CD4-positive, alpha-beta T cell treated with Interleukin-17A for 1 hour (primary cell): ENCODE data around the gene CASQ1.

ENCODE experiments used
- DNase-seq: peaks from one replicate; pipeline ENCODE4 v3.0.0-alpha.2; 2020

CASQ1 gene

DNA sequence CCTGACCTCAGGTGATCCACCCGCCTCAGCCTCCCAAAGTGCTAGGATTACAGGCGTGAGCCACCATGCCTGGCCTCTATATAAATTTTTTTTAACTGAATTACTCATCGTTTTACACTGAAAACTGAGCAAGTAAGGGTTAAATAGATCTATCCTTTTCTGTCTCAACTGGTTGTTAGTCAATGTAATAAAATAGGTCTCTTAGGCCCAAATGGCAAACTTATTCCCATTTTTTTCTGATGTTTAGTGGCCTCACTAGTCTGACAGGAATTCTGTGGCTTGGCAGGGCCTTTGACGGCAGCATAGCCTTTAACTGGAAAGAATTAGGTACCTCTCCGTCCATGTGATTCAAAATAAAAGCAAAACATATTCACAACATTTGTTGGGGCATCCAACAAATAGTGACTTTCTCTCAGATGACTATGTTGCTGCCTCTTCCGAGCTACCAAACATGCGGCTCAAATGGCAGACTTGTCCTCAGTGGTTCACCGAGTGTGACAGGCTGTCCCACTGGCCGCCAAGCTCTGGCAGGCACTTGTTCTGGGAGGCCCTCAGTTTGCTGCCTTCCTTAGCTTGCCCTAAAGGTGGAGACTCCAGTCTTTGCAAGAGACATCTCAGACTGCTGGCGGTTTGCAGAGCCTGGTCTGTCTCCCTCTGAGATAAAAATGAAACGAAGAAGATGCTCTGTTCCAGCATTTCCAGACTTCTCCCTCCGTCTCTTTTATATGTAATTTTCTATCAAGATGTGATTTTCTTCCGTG lies 21.6 kb upstream of the CASQ1 start:
- DNase-seq: no peak

DNA sequence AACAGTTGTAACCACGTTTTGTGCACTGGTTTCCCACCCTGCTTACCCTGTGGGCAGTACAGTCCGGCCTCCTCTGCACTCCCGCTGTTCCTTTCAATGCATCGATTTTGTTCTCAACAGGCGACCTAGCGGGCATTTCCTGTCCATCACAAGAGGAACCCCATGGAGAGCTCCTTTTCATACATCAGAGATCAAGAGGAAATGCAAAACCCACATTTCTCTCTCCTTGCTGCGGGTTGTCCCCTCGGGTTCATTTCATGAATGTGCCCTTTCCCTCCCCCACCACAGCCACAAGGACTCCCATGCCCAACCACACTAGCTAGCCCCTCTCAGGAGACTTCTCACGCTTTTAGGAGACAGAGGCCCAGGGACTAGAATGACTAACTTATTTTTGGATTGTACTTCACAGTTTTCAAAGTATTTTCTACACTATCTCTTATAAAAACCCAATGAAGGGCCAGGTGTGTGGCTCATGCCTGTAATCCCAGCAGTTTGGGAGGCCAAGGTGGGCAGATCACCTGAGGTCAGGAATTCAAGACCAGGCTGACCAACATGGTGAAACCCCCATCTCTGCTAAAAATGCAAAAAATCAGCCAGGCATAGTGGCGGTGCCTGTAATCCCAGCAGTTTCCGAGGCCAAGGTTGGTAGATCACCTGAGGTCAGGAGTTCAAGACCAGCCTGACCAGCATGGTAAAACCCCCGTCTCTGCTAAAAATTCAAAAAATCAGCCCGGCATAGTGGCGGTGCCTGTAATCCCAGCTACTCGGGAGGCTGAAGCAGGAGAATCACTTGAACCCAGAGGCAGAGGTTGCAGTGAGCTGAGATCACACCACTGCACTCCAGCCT lies 20.6 kb upstream of the CASQ1 start:
- no peak for DNase-seq

DNA sequence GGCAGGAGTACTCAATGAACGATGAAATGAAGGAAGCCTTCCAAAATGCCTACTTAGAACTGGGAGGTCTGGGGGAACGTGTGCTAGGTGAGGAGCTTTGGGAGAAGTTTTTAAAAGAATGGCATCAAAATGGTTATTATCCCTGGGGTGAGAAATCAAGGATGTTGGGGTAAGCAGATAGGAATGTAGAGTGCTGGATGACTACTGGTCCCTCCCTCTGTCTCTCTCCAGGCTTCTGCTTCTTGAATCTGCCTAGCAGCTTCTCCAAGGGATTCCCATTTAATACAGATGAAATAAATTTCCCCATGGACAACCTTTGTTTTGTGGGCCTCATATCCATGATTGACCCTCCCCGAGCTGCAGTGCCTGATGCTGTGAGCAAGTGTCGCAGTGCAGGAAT lies 19.0 kb upstream of the CASQ1 start:
- DNase-seq: no peak

DNA sequence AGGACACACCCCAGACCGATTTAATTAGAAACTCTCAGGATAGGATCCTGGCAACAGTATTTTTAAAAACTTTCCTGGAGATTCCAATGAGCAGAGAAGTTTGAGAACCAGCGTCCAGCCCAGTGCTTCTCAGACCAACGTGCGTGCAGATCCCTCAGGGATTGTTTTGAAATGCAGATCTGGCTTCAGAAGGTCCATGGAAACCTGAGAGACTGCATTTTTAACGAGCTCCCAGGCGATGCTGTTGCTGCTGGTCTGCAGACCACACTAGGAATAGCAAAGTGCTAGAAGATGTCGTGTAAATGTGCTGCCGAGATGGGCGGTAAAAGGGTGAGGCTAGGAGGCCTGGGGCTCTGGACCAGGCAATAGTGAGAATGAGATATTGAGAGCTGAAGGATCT lies 18.4 kb upstream of the CASQ1 start:
- no peak for DNase-seq

DNA sequence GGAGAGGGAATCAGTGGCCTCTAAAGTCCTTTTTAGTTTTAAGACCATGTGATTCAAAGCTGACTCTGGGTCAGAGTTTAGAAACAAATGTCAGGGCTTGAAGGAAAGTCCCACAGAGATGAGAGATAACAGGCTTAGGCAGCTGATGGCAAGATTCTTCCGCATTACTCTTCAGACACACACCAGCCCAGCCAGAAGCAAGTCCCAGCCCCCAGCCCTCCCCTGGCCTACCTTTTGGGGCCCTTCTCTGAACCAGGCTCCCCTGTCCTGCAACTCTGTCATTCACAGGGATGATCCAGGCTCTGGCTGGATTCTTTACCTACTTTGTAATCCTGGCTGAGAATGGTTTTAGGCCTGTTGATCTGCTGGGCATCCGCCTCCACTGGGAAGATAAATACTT lies 13.1 kb upstream of the CASQ1 start:
- DNase-seq: no peak

DNA sequence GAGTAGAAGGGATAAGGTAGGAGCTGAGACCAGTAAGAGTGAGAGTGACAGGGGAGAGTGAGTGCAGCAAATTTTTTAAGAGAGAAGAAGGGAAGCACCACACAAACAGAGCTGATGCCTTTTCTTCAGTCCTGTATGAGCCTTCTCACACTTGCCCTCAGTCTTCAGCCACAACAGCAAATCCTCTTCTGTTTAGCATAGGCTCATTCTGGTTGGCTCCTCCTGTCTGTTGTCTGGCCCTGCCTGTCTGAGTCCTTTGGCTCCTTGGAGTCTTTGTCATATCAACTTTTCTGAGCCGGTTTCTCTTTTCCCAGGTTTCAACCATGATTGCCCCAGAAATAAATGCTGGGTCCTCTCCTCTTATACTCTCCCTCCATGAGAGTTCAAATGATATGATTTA lies 12.7 kb upstream of the CASQ1 start:
- DNase-seq: no peak

DNA sequence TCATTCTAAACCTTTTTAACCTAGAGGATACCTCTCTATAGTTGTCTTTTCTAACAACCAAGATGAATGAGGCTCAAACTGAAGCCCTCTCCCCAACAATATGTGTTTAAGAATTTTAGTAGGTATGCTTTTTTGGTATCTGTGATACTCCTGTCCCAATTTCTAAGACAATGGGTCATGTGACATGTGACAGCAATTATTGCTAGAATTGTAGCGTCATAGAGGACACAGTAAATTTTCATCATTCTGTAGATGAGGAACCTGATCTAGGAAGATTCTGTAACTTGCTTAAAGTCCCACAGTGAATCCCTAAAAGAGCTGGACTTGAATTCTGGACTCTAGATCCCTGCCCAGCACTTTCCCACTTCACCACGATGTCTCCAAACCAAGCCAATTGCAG lies 11.6 kb upstream of the CASQ1 start:
- DNase-seq: no peak

DNA sequence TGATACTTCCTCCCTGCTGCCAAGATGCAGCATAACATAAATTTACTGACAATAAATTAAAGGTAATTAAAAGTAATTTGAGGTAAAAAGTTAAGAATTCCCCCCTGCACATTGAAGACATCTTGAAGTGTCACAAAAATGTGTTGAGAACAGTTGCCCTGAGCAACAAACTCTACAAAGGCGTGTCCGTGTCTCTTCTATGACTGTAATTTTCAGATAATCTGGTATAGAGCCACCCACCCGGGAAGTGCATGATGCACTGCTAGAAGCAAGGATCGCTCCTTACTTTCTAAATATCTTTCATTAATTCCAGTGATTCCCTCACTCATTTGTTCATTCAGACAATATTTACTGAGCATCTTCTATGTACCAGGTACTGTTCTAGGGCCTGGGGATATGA lies 11.0 kb upstream of the CASQ1 start:
- DNase-seq: no peak

DNA sequence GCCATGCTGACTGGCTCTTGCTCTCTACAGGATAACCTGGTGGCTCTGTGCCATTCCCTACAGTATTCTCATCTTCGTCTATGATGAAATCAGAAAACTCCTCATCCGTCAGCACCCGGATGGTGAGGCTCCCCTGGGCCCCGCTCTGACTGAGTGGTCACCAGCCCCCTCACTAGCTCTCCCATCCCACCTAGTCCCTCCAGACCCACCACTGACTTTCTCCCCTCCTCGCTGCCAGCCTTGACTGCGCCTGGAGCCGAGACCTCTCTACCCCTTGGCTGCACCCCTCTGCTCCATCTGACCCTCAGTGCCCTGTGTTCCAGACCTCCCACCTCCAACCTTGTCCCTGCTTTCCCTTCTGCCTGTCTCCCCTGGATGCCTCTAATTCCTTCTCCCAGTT lies 4.1 kb upstream of the CASQ1 start:
- no peak for DNase-seq

DNA sequence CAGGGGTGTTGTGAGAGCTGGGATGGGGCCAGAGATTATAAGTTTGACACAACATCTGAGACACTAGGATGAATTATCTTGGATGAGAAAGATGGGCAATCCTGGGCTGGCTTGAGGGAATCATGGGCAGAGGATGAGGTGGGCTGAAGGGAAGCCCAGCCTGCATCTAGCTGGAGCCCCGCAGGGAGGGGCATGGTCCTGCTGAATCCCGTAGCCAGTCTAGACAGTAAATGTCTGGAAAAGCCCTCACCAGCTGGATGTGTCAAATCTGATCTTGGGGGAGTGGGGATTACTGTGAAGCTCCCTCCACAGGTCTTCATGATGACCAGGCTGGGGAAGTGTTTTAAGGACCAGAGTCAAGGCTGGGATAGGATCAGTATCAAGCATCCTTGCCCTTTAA lies 3.6 kb upstream of the CASQ1 start:
- DNase-seq: no peak

DNA sequence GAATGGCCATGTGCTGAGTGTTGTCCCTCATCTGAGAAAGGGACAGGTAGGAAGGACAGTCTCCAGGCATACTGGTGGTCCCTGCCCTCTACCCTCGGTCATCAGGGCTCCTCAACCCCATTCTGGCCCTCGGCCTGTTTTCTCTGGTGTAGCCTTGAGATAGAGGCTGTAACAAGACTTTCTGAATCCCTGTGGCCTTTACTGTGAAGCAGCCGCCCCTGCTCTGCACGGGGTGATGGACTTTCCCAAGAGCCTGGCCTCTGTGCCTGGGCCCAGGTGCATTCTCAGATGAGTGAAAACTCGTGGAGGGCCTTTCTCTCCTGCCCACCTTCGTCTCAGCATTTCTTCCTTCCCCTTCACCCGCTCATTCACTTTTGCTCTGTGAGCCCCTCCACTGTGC lies 3.0 kb upstream of the CASQ1 start:
- DNase-seq: no peak

DNA sequence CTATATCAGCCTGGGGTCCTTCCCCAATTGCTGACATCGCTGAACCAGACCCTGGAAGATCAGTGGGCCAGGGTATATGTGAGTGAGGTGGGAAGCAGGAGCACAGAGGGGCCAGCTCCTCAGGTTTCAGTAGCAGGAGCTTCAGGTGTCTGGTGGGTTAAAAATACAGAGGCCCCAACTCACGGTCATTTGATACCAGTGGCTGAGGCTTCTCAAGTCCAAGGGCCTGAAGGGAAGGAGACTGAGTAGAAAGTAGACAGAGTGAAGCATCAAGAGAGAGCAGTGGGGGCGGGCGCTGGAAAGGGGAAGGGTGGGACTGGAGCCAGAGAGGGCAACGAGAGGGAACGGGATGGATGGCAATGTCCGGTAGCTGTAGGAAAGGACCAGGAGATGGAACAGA lies 2.0 kb upstream of the CASQ1 start:
- DNase-seq: no peak

DNA sequence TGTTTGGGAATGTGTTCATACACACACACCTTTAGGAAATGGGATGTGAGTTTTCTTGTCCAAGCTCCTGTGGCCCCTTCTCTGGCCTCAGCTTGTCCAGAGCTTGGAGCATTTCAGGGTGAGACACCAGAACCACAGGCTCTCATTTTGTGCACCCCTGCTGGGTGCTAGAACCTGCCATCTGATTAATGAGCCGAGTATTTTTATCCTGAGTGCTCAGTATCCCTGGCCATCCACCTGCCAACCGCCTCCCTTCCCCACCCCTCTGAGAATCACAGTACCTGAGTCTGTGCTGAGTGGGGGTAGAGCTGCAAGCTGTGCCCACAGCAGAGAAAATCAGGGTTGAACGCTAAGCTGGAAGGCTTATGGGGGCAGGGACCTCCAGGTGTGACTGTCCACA lies 1.4 kb downstream of the CASQ1 start:
- DNase-seq: no peak

DNA sequence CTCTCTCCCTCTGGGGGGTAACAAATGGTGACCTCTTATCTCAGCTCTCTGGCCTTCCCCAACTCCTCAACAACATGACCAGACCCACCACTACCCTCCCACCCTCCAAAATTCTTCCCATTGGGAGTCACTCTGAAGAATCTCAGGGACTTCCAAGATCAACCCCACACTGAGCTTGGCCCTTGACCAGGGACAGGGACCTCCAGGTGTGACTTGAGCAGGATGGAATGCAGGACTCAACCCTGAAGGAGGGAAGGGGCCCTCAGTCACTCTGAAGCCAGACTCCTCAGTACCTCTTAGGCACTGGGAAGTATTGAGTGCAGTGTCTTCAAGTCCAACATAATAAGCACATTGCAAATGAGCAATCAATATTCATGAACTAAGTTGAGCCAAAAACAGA lies 1.9 kb downstream of the CASQ1 start:
- no peak for DNase-seq

DNA sequence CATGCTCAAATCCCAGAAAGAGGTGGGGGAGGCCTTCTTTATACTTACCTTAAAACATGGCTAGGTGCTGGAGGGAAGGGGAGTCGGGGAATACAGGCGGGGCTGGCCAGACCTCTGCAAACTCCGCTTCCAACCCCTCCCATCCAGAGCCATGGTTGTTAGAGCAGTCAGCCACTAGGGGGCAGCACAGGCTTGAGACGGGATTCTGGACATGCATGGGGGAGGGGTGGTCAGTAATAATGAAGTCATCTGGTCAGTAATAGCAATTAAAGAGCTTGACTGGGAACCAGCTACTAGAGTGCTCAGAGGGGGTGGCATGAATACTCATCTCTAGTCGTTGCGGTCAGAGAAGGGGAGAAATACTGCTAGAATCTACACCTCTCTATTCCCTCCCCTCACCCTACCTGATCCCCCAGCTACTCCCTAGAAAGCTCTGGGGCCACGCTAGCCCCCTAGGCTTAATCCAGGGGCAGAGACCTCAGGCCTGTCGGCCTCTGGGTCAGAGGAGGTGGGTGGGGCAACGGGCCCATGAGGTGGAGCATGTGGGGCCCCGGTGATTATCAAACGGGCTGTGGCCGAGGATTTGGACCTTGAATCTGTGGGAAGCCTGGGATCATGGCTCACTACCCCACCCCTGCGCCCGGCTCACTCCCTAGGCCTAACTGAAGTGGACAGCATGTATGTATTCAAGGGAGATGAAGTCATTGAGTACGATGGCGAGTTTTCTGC lies 2.9 kb downstream of the CASQ1 start:
- DNase-seq: peak; percentile 81

DNA sequence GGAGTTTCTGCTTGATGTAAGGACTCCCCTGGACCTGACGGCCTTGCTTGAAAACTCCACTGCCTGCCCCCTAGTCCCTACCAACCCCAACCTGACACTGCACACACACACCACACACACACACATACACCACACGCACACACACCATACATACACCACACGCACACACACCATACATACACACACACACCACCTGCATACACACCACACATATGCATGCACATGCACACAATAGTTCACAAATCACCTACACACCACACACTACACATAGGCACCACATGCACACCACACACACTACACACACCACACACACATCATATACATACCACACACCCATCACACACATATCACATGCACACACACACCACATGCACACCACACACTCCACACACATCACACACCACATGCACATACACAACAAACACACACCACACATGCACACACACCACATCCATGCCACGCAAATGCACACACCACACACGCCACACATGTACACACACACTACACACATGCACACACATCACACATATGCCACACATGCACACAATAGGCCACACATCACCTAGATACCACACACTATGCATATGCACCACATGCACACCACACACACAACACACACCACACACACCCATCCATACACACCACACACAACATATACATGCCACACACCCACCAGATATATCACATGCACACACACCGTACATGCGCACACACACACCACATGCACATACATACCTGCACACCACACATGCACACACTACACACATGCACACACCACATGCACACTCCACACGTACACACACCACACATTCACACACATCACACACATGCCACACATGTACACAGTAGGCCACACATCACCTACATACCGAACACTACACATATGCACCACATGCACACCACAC lies 3.7 kb downstream of the CASQ1 start:
- DNase-seq: no peak

DNA sequence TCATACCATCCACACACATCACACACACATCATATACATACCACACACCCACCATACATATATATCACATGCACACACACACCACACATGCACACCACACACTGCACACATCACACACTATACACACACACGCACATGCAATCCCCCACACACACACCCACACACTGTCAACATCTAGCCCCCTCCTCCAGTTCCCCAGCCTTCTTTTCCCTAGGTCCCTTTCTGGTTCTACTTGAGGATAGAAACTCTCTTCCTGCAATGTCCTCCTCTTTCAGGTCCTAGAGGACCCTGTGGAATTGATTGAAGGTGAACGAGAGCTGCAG lies 4.3 kb downstream of the CASQ1 start:
- no peak for DNase-seq

DNA sequence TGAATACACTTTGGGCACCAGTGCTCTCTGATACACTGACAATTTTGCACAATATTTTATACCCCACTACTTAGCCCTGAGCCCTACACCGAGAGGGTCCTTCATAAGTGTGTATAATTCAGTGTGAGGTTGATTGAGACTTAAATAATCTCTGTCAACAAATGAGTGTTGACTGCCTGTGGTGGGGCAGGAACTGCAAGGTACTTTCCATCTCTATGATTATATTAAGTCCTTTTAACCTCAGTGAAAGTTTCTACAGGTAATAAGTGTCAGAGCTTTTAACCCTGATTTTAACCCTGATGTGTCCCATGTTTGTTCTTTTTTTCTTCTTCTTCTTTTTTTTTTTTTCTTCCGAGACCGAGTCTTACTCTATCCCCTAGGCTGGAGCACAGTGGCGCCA lies 5.8 kb downstream of the CASQ1 start:
- no peak for DNase-seq

DNA sequence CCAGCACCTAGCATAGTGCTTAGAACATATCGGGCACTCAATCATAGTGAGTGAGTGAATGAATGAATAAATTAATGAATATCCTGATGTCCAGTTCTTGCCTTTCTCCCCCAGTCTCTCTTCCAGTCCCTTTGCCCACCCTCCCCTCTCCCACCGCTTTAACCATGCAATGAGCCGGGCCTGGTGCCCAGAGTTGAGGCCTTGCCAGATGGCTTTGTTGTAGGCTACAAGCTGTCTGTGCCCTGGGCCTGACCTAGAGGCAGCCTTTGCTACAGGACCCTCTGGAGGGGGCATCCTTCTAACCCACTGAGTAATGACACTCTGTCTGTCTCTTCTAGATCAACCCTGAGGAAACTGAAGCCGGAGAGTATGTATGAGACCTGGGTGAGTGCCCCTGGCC lies 6.9 kb downstream of the CASQ1 start:
- no peak for DNase-seq

DNA sequence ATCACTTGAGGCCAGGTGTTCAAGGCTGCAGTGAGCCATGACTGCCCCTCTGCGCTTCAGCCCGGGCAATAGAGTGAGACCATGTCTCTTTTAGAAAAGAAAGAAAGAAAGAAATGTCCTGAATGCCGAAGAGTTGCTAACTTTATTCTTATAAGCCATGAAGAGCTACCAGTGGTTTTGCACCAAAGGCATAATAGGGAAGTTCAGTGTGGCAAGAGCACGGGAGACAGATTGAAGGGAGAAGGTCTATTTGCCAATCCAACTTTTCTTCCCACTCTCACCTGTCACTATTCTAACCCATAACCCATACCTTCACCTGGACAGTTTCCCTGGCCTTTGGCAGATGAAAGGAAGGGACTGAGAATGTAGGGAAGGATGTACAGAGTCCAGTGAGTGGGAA lies 10.4 kb downstream of the CASQ1 start:
- no peak for DNase-seq

DNA sequence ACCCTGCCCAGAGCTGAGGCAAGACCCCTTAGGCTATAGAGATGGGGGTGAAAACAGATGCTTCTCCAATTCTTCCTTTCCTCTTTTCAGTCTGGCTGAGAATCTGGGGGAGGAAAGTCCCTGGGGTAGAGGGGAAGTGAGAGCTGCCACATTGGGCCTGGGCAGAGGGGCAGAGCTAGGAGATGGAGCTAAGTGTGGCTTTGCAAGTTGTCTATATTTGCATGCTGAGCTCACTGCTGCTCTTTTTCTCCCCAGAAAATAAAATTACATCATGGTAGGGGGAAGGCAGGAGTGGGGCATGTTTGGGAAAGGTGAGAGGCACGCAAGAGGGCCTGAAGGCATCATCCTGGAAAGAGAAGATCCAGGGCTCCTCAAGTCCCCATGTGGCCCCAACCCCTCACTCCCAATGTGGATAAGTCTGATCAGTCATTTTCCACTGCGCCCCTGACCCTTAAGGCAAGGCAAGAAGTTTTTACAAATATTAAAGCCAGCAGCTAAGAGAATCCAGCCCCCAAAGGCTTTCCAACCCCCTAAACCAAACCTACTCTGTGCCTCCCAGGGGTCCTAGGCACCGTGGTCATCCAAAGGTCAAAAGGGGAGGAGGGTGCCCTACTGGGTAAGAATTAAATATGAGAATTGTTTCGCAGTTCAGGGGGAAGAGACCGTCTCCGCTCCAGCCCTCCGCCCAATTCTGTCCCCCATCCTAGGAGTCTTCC lies 14.3 kb downstream of the CASQ1 start:
- peak; percentile 47 for DNase-seq
